GM18517 (cell line): ENCODE data around the gene HBZ.
"Not testable (repeated sequence)": the region's sequence is repeated elsewhere in the genome, so short reads cannot be mapped to it uniquely, and the experiment has no call there.

Experiments used
- ATAC-seq: cut with Tn5 transposase; IDR thresholded peaks from one replicate; pipeline ENCODE4 v1.9.1; 2021; ENCODE audit warnings: mild to moderate bottlenecking, moderate library complexity; ENCODE audit not compliant: unreplicated experiment

Gene HBZ

GRCh38 chr16:152141-153128 is at the start of gene HBZ:
Gene HBZ, plus strand, starts transcription at chr16:152644. Its CDS starts 266 bp downstream, at chr16:152910.
- ATAC-seq = no peak

- ATAC-seq = no peak
These were observed 48.1 kb upstream of the HBZ start for GRCh38 chr16:104355-104754.

GRCh38 chr16:104928-105327 is 47.5 kb upstream of the HBZ start:
- ATAC-seq = no peak

DNA sequence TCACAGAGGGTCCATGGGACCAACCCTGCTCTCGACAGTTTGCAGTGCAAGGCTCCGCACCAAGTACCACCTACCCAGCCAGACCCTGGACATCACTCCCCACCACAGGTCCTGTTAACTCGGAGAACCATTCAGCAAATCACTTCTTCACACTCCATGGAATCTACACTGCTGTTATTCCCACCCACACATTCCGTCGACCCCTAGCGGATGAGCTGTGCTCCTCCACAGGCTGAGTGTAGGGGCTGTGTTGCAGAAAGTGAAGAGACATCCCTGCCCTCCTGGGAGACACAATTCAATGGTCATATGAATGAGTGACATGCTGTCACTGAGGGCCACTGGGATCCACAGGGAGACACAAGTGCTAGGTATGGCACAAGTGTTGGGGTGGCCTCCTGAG is 46.9 kb upstream of the HBZ start:
- ATAC-seq = no peak

- ATAC-seq = no peak
These were observed 45.7 kb upstream of the HBZ start for GRCh38 chr16:106623-107324.

DNA sequence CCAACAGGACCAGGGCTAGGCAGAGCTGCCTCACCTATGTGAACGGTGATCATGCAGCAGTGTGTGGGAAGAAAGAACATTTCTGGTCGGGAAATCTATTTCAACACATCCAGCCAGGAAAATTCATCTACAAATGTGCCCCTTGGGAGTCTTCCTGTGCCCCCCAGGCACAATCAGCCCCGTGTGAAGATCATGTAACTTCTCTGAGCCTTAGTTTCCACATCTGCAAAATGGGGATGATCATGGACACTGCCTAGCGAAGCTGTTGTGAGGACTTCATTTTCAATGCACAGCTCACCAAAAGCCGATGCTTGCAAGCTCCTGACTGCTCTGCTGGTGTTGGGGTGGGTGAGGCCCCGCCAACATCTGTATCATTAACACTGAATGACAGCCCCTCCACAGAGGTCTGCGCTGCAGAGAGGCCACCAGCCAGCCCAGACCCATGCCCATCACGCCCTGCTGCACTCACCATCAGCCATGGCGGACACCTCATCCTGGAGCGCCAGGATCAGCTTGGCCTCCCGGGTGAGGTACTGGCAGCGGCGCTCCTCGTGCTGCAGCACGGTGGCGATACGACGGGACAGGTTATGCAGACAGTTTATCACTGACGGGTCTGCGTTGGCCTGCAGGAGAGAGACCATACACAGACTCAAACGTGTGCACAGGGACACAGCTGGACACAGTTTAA is 40.1 kb upstream of the HBZ start:
- ATAC-seq = no peak

GRCh38 chr16:114327-114726 is 38.1 kb upstream of the HBZ start:
- no peak for ATAC-seq

DNA sequence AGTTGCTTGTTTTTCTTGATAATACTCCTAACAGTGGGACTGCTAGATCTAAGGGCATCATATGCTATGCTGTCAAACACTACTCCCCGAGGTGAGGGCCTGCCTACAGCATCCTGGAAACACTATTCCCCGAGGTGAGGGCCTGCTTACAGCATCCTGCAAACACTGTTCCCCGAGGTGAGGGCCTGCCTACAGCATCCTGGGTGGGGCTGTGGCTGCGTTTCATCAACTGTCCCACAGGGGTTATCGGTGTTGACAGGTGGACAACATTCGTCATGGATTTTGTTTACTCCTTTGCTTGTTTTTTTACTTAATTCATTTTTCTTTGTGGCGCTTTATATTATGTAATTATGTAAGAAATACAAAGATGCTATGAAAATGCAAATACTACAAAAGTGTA is 36.4 kb upstream of the HBZ start:
- ATAC-seq = no peak

DNA sequence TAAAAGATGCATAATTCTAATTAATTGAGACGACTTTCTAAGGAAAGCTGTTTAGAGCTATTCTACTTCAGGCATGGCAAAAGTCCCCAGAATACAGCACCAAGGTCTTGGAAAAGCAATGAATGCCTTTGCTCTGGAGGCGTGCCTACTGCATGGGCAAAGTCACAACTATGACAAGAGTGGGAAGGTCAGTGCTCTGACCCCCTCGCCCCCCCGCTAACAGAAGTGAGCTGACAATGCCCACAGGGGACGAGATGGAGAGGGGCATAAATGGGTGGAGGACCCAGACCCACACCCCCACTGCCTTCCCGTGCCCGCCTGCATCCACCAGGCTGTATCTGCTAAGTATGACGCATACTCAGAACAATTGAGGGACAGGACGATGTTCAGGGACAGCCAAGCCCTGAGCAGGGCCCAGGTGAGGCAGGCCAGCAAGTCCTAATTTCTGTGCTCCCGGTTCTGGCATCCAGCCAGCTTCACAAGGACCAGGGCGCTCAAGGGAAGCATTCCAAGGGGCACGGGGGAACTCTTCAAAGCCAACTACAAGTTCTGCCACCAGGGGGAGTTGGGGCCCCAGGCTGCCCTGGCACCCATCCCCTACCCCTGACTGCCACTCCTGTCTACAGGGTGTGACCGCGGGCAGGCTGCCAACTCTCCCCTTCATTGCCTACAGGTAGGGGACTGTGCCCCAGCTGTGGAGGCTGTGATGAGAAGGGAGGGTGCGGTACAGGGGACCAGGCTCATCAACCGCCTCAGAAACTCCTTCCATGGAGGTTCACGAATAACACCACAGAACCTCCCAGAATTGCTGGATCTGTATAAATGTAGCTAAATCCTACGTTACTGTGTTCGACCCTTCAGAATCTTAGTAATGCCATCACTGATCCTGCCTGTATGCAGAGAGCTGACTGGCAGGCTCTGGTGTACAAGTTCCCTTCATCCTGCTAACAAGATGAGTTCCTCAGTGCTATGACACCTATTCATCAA is 34.8 kb upstream of the HBZ start:
- no peak for ATAC-seq

DNA sequence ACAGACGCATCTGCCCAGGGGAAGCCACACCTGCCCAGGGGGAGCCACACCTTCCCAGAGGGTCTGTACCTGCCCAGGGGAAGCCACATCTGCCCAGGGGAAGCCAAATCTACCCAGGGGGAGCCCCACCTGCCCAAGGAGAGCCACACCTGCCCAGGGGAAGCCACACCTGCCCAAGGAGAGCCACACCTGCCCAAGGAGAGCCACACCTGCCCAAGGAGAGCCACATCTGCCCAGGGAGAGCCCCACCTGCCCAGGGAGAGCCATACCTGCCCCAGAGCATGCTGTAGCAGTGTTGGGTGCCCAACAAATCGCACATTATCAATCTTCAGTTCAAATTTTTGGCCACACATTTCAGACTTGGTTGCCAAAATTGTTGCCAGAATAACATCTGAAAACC is 33.6 kb upstream of the HBZ start:
- no peak for ATAC-seq

DNA sequence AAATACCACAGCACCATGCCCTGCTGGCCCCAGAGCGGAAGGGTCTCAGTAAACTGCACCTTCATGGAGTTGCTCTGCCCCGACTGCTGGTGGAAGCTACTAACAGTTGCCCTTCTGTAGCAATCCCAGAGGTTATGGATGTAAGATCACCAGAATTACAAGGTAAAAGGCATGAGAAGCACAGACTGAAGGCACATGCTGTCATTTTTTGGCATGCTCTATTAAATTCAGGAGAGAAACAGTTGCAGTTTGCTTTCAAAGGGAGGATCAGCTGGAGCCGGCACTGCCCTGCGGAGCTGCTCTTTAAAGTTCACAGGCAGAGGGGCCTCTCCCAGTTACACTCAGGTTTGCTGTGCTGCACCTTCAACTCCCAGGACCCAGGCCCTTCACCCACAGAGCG is 33.1 kb upstream of the HBZ start:
- ATAC-seq = no peak

DNA sequence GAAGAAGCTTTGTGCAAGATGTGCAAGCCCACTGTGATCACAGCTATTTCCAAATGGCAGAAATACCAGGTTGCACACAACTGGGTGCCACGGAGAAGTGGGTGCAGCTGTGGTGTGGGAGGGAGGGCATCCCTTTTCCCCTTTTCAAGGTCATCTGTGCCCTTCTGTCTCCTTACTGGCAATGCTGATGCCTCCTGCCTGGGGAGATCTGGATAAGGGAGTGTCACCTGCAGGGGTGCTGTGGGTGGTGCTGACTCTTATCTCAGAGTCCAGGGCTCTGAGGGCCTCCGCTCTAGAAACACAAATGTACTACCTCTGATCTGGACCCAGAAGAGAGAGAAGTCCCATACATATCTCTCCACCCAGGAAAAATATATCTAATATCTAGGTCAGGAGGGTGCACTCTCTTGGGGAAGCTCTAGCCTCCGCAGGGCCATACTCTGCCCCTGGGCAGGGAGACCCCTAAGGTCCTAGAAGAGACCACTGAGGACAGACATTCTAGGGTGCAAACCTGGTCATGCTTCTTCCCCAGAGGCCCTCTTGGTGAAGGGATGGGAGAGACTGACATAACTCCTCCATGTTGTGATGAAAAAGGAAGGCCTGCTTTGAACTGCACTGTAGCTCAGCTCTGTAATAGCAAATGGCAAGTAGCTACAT is 32.5 kb upstream of the HBZ start:
- no peak for ATAC-seq

DNA sequence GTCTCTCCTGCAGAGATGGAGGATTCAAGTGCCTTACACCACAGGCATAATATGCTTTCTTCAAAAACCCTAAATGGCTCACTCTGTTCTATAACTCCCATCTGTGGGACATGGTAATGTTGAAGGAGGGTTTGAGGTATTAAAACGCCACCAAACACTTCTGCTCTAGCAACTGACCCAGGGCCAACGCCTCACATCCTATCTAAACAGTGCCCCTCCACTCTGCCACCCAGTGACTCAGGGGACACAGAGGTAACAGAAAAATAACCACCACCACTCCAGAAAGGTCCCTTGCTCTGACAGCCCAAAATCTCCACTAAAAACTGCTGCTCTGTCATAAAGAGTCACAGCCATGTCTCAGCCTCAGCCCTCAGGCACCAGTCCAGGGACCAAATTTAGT is 31.7 kb upstream of the HBZ start:
- ATAC-seq = no peak

GRCh38 chr16:122361-122760 is 30.1 kb upstream of the HBZ start:
- ATAC-seq = no peak

DNA sequence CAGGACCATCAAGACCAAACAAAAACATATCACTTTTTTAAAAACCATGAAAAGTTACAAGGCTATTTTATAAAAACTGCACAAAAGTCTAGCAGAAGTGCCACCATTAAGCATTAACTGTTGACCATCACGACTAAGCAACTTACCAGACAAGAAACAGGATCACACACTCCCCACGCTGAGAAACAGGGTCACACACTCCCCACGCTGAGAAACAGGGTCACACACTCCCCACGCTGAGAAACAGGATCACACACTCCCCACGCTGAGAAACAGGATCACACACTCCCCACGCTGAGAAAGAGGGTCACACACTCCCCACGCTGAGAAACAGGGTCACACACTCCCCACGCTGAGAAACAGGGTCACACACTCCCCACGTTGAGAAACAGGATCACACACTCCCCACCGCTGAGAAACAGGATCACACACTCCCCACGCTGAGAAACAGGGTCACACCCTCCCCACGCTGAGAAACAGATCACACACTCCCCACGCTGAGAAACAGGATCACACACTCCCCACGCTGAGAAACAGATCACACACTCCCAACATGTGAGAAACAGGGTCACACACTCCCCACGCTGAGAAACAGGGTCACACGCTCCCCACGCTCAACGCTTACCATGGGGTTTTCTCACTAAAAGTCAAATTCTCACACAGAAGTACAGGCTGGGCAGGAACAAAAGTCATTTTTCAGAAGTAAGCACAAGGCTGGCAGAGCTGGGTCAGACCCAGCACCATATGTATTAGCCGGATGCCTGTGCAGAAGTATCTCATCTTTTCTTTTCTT is 28.7 kb upstream of the HBZ start:
- not testable (repeated sequence) for ATAC-seq

DNA sequence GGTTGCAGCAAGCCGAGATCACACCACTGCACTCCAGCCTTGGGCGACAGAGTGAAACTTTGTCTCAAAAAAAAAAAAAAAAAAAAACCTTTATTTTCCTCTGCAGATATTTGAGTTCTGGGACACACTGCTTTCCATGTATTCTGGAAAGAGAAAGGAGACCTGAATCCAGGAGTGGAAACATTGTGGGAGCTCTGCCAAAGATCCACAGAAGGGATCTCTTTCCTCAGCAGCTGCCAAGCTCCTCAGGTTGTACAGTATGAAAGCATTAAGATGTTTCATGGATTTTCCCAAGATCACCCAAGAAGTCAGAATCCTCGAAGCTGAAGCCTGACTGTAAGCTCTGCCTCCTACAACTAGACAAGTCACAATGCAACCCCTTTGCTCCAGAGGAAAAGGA is 27.4 kb upstream of the HBZ start:
- ATAC-seq = no peak

DNA sequence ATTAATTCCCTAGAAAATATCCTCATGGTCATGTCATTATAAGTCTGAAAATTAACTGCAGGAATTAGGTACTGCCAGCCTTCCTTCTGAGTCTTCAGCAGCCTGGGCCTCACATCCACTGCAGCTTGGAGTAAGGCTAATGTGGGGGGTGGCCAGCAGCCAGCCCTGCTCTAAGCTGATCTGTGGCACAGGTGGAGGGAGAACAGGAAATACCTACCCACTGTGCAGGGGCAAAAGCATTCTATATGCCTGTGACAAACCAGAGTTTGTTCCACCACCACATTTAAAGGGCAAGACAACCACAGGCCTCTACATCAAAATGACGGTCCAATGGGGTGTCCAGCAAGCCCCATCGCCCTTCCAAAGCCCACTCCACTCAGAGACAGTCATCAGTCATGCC is 23.4 kb upstream of the HBZ start:
- no peak for ATAC-seq

DNA sequence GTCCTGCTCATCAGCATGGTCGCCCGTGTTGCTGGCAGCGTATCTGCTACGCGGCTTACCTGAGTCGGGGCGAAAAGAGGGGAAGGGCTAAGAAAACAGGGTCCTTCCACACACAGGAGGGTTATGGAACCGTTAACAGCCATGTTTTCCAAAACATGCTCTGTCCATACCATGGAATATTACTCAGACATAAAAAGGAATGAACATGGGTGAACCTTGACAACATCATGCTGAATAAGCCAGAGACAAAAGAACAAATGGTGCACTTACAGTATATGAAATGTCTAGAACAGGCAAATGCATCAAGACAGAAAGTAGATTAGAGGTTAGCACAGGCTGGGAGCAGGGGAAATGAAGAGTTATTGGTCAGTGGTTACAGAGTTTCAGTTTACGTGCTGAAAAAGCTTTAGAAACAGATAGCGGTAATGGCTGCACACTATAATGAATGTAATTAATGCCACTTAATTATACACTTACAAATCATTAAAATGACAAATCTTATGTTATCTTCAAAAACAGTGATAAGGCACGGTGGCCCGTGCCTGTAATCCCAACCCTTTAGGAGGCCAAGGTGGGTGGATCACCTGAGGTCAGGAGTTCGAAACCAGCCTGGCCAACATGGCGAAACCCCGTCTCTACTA is 21.8 kb upstream of the HBZ start:
- no peak for ATAC-seq

DNA sequence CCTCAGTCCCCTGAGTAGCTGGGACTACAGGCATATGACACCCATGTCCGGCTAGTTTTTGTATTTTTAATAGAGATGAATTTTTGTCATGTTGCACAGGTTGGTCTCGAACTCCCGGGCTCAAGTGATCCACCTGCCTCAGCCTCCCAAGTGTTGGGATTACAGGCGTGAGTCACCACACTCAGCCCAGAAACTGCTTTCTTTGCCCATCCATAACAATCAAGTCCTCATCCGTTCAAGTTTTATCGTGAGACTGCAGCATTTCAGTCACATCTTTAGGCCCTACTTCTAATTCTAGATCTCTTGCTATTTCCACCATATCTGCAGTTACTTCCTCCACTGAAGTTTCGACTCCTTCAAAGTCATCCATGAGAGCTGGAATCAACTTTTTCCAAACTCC is 20.3 kb upstream of the HBZ start:
- no peak for ATAC-seq
